HEK293 (cell line): ENCODE data around the gene NF2.

ENCODE experiments used
- CTCF ChIA-PET: fragments of 350-600 bp; formaldehyde crosslinking; extraction: SDS; loops from one replicate; lab custom pipeline; 2021; ENCODE audit warnings: antibody characterized with exemption; lab: Yijun Ruan, JAX
- POLR2A ChIA-PET: fragments of 300-600 bp; formaldehyde crosslinking; extraction: SDS; loops from one replicate; lab custom pipeline; 2020; ENCODE audit warnings: antibody characterized with exemption, inconsistent platforms; lab: Yijun Ruan, JAX
- H3K27ac ChIP-seq: fragments of 200-500 bp; sonication (Bioruptor generic); 2 replicates; pipeline ENCODE4 v1.5.1; 2014; ENCODE audit warnings: low read depth, low read length, control low read depth, inconsistent platforms; ENCODE audit errors: extremely low read depth
- H3K36me3 ChIP-seq, 2 experiments: fragments of 200-500 bp in 1 of 2; sonication (Bioruptor generic) in 1 of 2; 1 replicate in 1 of 2; 2 replicates in 1 of 2; pipeline ENCODE4 v1.5.1; 2014 to 2017; ENCODE audit warnings: inconsistent platforms in 2 of 2, low read length in 2 of 2; ENCODE audit not compliant: control insufficient read depth in 2 of 2, insufficient read depth in 1 of 2
- H3K4me1 ChIP-seq: fragments of 200-500 bp; sonication (Bioruptor generic); 2 replicates; pipeline ENCODE4 v1.5.1; 2014; ENCODE audit warnings: mild to moderate bottlenecking, low read length, inconsistent platforms; ENCODE audit not compliant: control insufficient read depth, insufficient read depth
- H3K4me3 ChIP-seq: 2 replicates; pipeline ENCODE4 v1.5.1; 2011; ENCODE audit warnings: low read depth, mild to moderate bottlenecking, control low read depth, low read length, moderate library complexity
- H3K9me3 ChIP-seq: fragments of 200-500 bp; sonication (Bioruptor generic); 2 replicates; pipeline ENCODE4 v1.5.1; 2014; ENCODE audit warnings: low read depth, low read length, inconsistent platforms; ENCODE audit not compliant: control insufficient read depth, insufficient read depth
- CTCF ChIP-seq: fragments of 450-650 bp; formaldehyde crosslinking; IDR thresholded peaks from 2 replicates; pipeline ENCODE4 v1.5.1; 2016; ENCODE audit warnings: missing biosample characterization, missing genetic modification characterization
- GLI2 ChIP-seq: fragments of 450-650 bp; formaldehyde crosslinking; IDR thresholded peaks from 2 replicates; pipeline ENCODE4; 2017; ENCODE audit warnings: missing biosample characterization, missing genetic modification characterization, low read depth, borderline replicate concordance
- IKZF3 ChIP-seq: fragments of 450-650 bp; IDR thresholded peaks from 2 replicates; pipeline ENCODE4 v1.5.0; 2018; ENCODE audit warnings: missing biosample characterization, mild to moderate bottlenecking, missing genetic modification characterization, moderate library complexity
- YY2 ChIP-seq: fragments of 450-650 bp; formaldehyde crosslinking; IDR thresholded peaks from 2 replicates; pipeline ENCODE4 v1.5.1; 2016; ENCODE audit warnings: missing biosample characterization, missing genetic modification characterization
- ZBTB20 ChIP-seq: fragments of 450-650 bp; formaldehyde crosslinking; IDR thresholded peaks from 2 replicates; pipeline ENCODE4 v1.5.1; 2016; ENCODE audit warnings: missing biosample characterization, missing genetic modification characterization
- ZNF157 ChIP-seq: fragments of 450-650 bp; formaldehyde crosslinking; IDR thresholded peaks from 2 replicates; pipeline ENCODE4 v1.5.1; 2016; ENCODE audit warnings: missing biosample characterization, missing genetic modification characterization
- ZNF174 ChIP-seq: fragments of 450-650 bp; formaldehyde crosslinking; IDR thresholded peaks from 2 replicates; pipeline ENCODE4 v1.5.0; 2017; ENCODE audit warnings: missing biosample characterization, mild to moderate bottlenecking, missing genetic modification characterization
- ZNF18 ChIP-seq: fragments of 450-650 bp; formaldehyde crosslinking; IDR thresholded peaks from 2 replicates; pipeline ENCODE4 v1.5.1; 2016; ENCODE audit warnings: missing biosample characterization, missing genetic modification characterization
- ZNF23 ChIP-seq: fragments of 450-650 bp; formaldehyde crosslinking; IDR thresholded peaks from 2 replicates; pipeline ENCODE4 v1.5.1; 2016; ENCODE audit warnings: missing biosample characterization, missing genetic modification characterization, borderline replicate concordance
- ZNF292 ChIP-seq: fragments of 450-650 bp; formaldehyde crosslinking; IDR thresholded peaks from 2 replicates; pipeline ENCODE4 v1.5.1; 2016; ENCODE audit warnings: low read depth, missing biosample characterization, missing genetic modification characterization, borderline replicate concordance
- ZNF335 ChIP-seq: fragments of 450-650 bp; formaldehyde crosslinking; conservative IDR thresholded peaks from 2 replicates; pipeline ENCODE4 v1.5.1; 2016; ENCODE audit warnings: missing biosample characterization, missing genetic modification characterization
- ZNF416 ChIP-seq: fragments of 450-650 bp; formaldehyde crosslinking; IDR thresholded peaks from 2 replicates; pipeline ENCODE4 v1.5.1; 2016; ENCODE audit warnings: missing biosample characterization, missing genetic modification characterization
- ZNF48 ChIP-seq: fragments of 450-650 bp; formaldehyde crosslinking; IDR thresholded peaks from 2 replicates; pipeline ENCODE4 v1.5.1; 2016; ENCODE audit warnings: missing biosample characterization, missing genetic modification characterization
- ZNF571 ChIP-seq: fragments of 450-650 bp; formaldehyde crosslinking; IDR thresholded peaks from 2 replicates; pipeline ENCODE4 v1.5.0; 2017; ENCODE audit warnings: missing biosample characterization, missing genetic modification characterization
- ZNF654 ChIP-seq: fragments of 450-650 bp; formaldehyde crosslinking; IDR thresholded peaks from 2 replicates; pipeline ENCODE4 v1.5.1; 2016; ENCODE audit warnings: low read depth, missing biosample characterization, missing genetic modification characterization
- ZNF658 ChIP-seq: fragments of 450-650 bp; formaldehyde crosslinking; IDR thresholded peaks from 2 replicates; pipeline ENCODE4; 2016; ENCODE audit warnings: missing biosample characterization, missing genetic modification characterization
- TF ChIP-seq, protein P1 (sequence below): fragments of 450-650 bp; formaldehyde crosslinking; IDR thresholded peaks from 2 replicates; pipeline ENCODE4 v1.5.1; 2016; ENCODE audit warnings: missing biosample characterization, missing genetic modification characterization

NF2 gene

GRCh38 chr22:29663180-29663821, 59.9 kb downstream of the NF2 start:
- peaks cover 66 to 81% of the 10 kb centered on the region in 2 experiments for H3K36me3 ChIP-seq
- H3K4me3 ChIP-seq: no peak overlapping the region
- no peak for TF ChIP-seq ZNF416
- TF ChIP-seq ZNF23 (tag by site-specific recombination): no peak
- TF ChIP-seq YY2 (tag by site-specific recombination): no peak
- no peak for TF ChIP-seq CTCF (tag by site-specific recombination)
- no peak for TF ChIP-seq ZNF658
- TF ChIP-seq ZNF335 (tag by site-specific recombination): no peak
- TF ChIP-seq GLI2 (tag by site-specific recombination): no peak
- TF ChIP-seq ZNF18 (tag by site-specific recombination): no peak
- TF ChIP-seq ZNF292 (tag by site-specific recombination): no peak
- no peak for TF ChIP-seq ZNF571
- TF ChIP-seq IKZF3: no peak
- TF ChIP-seq ZNF174 (tag by site-specific recombination): no peak
- no peak for TF ChIP-seq ZBTB20
- TF ChIP-seq, all 188 proteins: peak for 0
- ChIA-PET POLR2A (no interaction called here), CTCF (interaction anchor here (0.7 to 3.1 kb wide), 3 partner anchors 10 to 132 kb away, joined by 3 to 13 read pairs (median 3); no protein-coding TSS in a partner anchor)
- H3K9me3 ChIP-seq: no peaks in the 10 kb centered on the region
- H3K4me1 ChIP-seq: no peaks in the 10 kb centered on the region
- H3K27ac ChIP-seq: no peak overlapping the region

DNA sequence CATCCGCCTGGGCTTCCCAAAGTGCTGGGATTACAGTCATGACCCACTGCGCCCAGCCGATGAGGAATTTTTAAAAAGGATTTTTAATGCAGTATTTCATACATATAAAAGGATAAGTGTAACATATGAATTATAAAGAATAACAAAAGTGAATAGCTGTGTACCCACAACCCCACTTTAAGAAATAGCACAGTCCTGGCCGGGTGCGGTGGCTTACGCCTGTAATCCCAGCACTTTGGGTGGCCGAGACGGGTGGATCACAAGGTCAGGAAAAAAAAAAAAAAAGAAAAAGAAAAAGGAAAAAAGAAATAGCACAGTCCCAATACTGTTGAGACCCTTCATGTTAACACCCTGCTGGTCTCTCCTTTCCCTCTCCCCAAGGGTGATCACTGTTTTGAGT, 62.1 kb downstream of the NF2 start:
- H3K4me1 ChIP-seq: no peaks in the 10 kb centered on the region
- H3K27ac ChIP-seq: no peak overlapping the region
- TF ChIP-seq, protein P1, sequence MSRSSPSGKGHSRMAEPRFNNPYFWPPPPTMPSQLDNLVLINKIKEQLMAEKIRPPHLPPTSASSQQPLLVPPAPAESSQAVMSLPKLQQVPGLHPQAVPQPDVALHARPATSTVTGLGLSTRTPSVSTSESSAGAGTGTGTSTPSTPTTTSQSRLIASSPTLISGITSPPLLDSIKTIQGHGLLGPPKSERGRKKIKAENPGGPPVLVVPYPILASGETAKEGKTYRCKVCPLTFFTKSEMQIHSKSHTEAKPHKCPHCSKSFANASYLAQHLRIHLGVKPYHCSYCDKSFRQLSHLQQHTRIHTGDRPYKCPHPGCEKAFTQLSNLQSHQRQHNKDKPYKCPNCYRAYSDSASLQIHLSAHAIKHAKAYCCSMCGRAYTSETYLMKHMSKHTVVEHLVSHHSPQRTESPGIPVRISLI (tag by site-specific recombination): no peak
- peaks cover 63 to 82% of the 10 kb centered on the region in 2 experiments for H3K36me3 ChIP-seq
- ChIA-PET POLR2A (interaction anchor here (0.6 kb wide), 1 partner anchor 156 kb away, joined by 5 read pairs; no protein-coding TSS in a partner anchor), CTCF (interaction anchor here (0.6 to 3.1 kb wide), 4 partner anchors 23 to 424 kb away, joined by 3 to 13 read pairs (median 7); no protein-coding TSS in a partner anchor)
- H3K4me3 ChIP-seq: no peak overlapping the region
- no peaks in the 10 kb centered on the region for H3K9me3 ChIP-seq

DNA sequence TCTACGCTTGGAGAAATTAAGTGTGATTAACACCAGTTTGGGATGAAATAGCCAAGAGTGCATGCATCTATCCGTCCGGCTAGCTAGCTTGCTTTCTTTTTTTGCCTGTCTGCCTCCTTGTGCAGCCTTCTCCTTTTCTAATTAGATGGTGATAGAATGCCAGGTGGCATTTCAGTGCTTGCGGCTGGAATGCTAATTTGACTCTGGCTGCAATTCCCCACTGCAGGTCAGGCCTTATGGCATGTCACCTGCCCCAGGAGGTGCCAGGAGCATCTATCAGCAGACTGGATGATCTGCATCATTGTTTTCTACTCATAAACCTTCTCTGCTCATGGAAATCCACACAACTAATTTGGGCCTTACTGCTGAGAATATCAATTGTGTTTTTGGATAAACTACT, 65.2 kb downstream of the NF2 start:
- Histone ChIP-seq H3K36me3 (peaks cover 50 to 79% of the 10 kb centered on the region in 2 experiments), H3K4me1 (no peaks in the 10 kb centered on the region), H3K4me3 (no peak overlapping the region), H3K27ac (no peak overlapping the region), H3K9me3 (no peaks in the 10 kb centered on the region)
- ChIA-PET CTCF (interaction anchor here (0.6 to 2.5 kb wide), 4 partner anchors 15 to 34 kb away, joined by 3 to 9 read pairs (median 4); no protein-coding TSS in a partner anchor), POLR2A (no interaction called here)
- TF ChIP-seq ZNF654 (tag by site-specific recombination) (no peak), ZNF48 (tag by site-specific recombination) (no peak), ZNF157 (tag by site-specific recombination) (no peak)
